Activated naive CD8-positive, alpha-beta T cell treated with anti-CD3 and anti-CD28 coated beads, Interleukin-2, amount 10 ng/mL, durations not matched to agents 7 days and 5 days (primary cell): ENCODE results near the gene MIPOL1. TPM values are rescaled to one million over a fixed set of nuclear protein-coding genes. Genes with fewer than 3 reads are reported as not detected.
"Not testable (repeated sequence)": the region's sequence is repeated elsewhere in the genome, so short reads cannot be mapped to it uniquely, and the experiment has no call there.

Source experiments
- ATAC-seq: fragments of 150-1000 bp; cut with Tn5 transposase; one replicate; pipeline ENCODE4 v1.10.0; 2021; ENCODE audit warnings: low read depth, moderate library complexity
- POLR2A ChIA-PET: fragments of 350-600 bp; sonication (Branson Sonifier 250); formaldehyde crosslinking; loops from one replicate; lab custom pipeline; 2021; ENCODE audit warnings: antibody characterized with exemption; lab: Charles Lee
- DNase-seq: peaks from one replicate; pipeline ENCODE4 v3.0.0; 2021
- H3K27ac Mint-ChIP-seq: one replicate; pipeline ENCODE4 v1.8.0; 2022; ENCODE audit warnings: mild to moderate bottlenecking, mixed read lengths
- H3K27me3 Mint-ChIP-seq: one replicate; pipeline ENCODE4 v1.8.0; 2022; ENCODE audit warnings: mild to moderate bottlenecking, moderate library complexity, mixed read lengths
- H3K36me3 Mint-ChIP-seq: one replicate; pipeline ENCODE4 v1.8.0; 2021; ENCODE audit warnings: mild to moderate bottlenecking, mixed read lengths
- H3K4me1 Mint-ChIP-seq: one replicate; pipeline ENCODE4 v1.8.0; 2021; ENCODE audit warnings: mixed read lengths
- H3K4me3 Mint-ChIP-seq: one replicate; pipeline ENCODE4 v1.8.0; 2022; ENCODE audit warnings: mild to moderate bottlenecking, moderate library complexity, mixed read lengths
- H3K9me3 Mint-ChIP-seq: one replicate; pipeline ENCODE4 v1.8.0; 2021; ENCODE audit warnings: mixed read lengths
- total RNA-seq, 2 experiments: library from RNA; stranded (reverse); gene quantifications; one replicate each; pipeline ENCODE4 v1.2.3, GENCODE V29; 2021

MIPOL1 gene
- total RNA-seq, 2 experiments from 2014 or later, result not detected

- H3K27ac Mint-ChIP-seq, H3K27me3 Mint-ChIP-seq, H3K4me1 Mint-ChIP-seq, POLR2A ChIA-PET, H3K36me3 Mint-ChIP-seq, ATAC-seq, H3K4me3 Mint-ChIP-seq, DNase-seq: not testable (repeated sequence)
- peaks cover 14% of the 10 kb centered on the region for H3K9me3 Mint-ChIP-seq
Measured at GRCh38 chr14:37462426-37462825, 264.7 kb downstream of the MIPOL1 start.

DNA sequence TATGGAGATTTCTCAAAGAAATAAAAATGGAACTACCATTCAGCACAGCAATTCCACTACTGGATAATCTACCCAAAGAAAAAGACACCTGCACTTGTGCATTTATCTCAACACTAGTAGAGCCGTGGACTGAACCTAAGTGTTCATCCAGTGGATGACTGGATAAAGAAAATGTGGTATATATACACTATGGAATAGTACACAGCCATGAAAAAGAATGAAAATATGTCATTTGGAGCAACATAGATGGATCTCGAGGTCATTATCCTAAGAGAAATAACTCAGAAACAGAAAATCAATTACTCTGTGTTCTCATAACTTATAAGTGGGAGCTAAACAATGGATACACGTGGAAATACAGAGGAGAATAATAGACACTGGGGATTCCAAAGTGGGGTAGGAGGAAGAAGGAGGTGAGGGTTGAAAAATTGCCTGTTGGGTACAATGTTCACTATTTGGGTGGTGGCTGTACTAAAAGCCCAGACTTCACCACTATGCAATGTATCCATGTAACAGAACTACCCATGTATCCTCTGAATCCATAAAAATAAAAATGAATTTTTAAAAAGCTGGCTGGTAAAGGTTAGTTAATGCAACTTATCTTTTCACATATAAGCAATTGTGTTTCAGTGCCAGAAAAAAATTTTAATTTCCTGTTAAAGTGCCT, 266.6 kb downstream of the MIPOL1 start:
- peaks cover 14% of the 10 kb centered on the region for H3K9me3 Mint-ChIP-seq
- ATAC-seq, result no peak
- H3K4me3 Mint-ChIP-seq, result no peak overlapping the region
- no peaks in the 10 kb centered on the region for H3K4me1 Mint-ChIP-seq
- no peaks in the 10 kb centered on the region for H3K36me3 Mint-ChIP-seq
- POLR2A ChIA-PET, result no interaction called here
- no peak for DNase-seq
- H3K27me3 Mint-ChIP-seq, result no peaks in the 10 kb centered on the region
- no peak overlapping the region for H3K27ac Mint-ChIP-seq

GRCh38 chr14:37466003-37466622, 268.4 kb downstream of the MIPOL1 start:
- H3K27ac Mint-ChIP-seq, result no peak overlapping the region
- H3K4me3 Mint-ChIP-seq, result no peak overlapping the region
- no peaks in the 10 kb centered on the region for H3K36me3 Mint-ChIP-seq
- no peaks in the 10 kb centered on the region for H3K4me1 Mint-ChIP-seq
- POLR2A ChIA-PET, result no interaction called here
- H3K27me3 Mint-ChIP-seq, result no peaks in the 10 kb centered on the region
- peaks cover 12% of the 10 kb centered on the region for H3K9me3 Mint-ChIP-seq
- no peak for DNase-seq
- ATAC-seq, result no peak

DNA sequence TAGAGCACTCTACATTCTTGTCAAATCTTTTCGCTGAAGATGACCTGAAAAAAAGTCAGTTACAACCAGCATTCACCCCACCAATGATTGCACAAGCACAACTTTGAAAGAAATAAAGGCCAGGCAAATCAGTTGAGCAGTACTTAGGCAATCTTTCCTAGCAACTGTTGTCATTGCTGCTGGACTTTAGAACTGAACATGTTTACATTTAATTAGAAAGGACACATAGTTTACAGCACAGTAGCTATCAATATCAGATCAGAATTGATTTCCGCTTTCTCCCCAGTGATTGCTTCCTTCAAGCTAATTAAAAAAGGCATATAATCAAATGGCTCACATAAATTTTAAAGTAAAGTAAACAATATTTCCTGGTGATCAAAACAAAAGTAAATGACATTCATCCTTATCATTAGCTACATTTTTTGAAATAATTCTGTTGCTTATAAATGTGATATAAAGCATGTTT, 268.9 kb downstream of the MIPOL1 start:
- Mint-ChIP-seq H3K36me3 (no peaks in the 10 kb centered on the region), H3K9me3 (peaks cover 12% of the 10 kb centered on the region), H3K27ac (no peak overlapping the region), H3K4me3 (no peak overlapping the region), H3K4me1 (no peaks in the 10 kb centered on the region), H3K27me3 (no peaks in the 10 kb centered on the region)
- ATAC-seq (no peak), DNase-seq (no peak)
- POLR2A ChIA-PET, result no interaction called here

- ATAC-seq (no peak), DNase-seq (no peak)
- H3K4me3 Mint-ChIP-seq, result no peak overlapping the region
- H3K27me3 Mint-ChIP-seq, result no peaks in the 10 kb centered on the region
- POLR2A ChIA-PET, result no interaction called here
- H3K27ac Mint-ChIP-seq, result no peak overlapping the region
- no peaks in the 10 kb centered on the region for H3K36me3 Mint-ChIP-seq
- no peaks in the 10 kb centered on the region for H3K4me1 Mint-ChIP-seq
- H3K9me3 Mint-ChIP-seq, result peaks cover 4% of the 10 kb centered on the region
Measured at GRCh38 chr14:37469650-37470049, 271.9 kb downstream of the MIPOL1 start.

- Mint-ChIP-seq H3K27ac (no peak overlapping the region), H3K36me3 (no peaks in the 10 kb centered on the region), H3K27me3 (no peaks in the 10 kb centered on the region), H3K4me3 (no peak overlapping the region), H3K9me3 (peaks cover 4% of the 10 kb centered on the region), H3K4me1 (no peaks in the 10 kb centered on the region)
- POLR2A ChIA-PET, result no interaction called here
- DNase-seq, result no peak
- ATAC-seq, result no peak
Measured at GRCh38 chr14:37470251-37470650, 272.5 kb downstream of the MIPOL1 start.

DNA sequence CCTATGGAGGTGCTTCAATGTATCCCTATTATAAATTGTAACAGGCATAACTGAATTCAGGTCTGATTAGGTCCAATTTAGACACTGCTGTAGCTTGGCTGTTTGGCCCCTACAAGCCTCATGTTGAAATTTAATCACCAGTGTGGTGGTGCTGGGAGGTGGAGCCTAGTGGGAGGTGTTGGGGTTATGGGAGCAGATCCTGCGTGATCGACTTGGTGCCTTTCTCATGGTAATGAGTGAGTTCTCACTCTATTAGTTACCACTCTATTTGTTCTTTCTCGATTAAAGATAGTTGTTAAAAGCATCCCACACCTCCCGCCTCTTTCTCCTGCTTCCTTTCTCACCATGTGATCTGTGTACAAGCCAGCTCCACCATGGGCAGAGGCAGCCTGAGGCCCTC, 275.2 kb downstream of the MIPOL1 start:
- Mint-ChIP-seq H3K36me3 (no peaks in the 10 kb centered on the region), H3K9me3 (peaks cover 9% of the 10 kb centered on the region), H3K27ac (no peak overlapping the region), H3K4me3 (no peak overlapping the region), H3K27me3 (no peaks in the 10 kb centered on the region), H3K4me1 (no peaks in the 10 kb centered on the region)
- POLR2A ChIA-PET, result no interaction called here
- ATAC-seq (no peak), DNase-seq (no peak)

- DNase-seq, result no peak
- no peak overlapping the region for H3K27ac Mint-ChIP-seq
- no peak overlapping the region for H3K4me3 Mint-ChIP-seq
- no peak for ATAC-seq
- H3K36me3 Mint-ChIP-seq, result no peaks in the 10 kb centered on the region
- H3K9me3 Mint-ChIP-seq, result peaks cover 9% of the 10 kb centered on the region
- H3K27me3 Mint-ChIP-seq, result no peaks in the 10 kb centered on the region
- no peaks in the 10 kb centered on the region for H3K4me1 Mint-ChIP-seq
- POLR2A ChIA-PET, result no interaction called here
Measured at GRCh38 chr14:37474191-37474590, 276.5 kb downstream of the MIPOL1 start.

DNA sequence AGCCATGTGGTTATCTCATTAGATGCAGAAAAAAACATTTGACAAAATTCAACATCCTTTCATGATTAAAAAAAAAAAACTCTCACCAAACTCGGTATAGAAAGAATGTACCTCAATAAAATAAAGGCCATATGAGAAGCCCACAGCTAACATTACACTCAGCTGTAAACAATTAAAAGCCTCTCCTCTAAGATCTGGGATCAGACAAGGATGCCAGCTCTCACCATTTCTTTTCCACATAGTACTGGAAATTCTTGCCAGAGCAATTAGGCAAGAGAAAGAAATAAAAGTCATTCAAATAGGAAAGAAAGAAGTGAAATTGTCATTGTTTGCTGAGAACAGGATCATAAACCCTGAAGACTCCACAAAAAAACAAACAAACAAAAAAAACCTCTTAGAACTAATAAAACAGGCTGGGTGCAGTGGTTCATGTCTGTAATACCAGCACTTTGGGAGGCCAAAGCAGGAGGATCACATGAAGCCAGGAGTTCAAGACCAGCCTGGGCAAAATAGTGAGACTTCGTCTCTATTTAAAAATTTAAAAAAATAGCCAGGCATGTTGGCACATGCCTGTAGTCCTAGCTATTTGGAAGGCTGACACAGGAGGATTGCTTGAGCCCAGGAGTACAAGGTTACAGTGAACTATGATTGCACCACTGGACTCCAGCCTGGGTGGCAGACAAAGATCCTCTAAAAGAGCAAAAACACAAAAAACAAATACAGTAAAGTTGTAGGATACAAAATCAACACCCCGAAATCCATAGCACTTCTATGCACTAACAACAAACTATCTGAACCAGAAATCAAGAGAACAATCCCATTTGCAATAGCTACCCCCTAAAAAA, 282.9 kb downstream of the MIPOL1 start:
- Mint-ChIP-seq H3K4me3 (no peak overlapping the region), H3K9me3 (peaks cover 16% of the 10 kb centered on the region), H3K27me3 (no peaks in the 10 kb centered on the region), H3K4me1 (no peaks in the 10 kb centered on the region), H3K27ac (no peak overlapping the region), H3K36me3 (no peaks in the 10 kb centered on the region)
- POLR2A ChIA-PET, result no interaction called here
- ATAC-seq (no peak), DNase-seq (no peak)

DNA sequence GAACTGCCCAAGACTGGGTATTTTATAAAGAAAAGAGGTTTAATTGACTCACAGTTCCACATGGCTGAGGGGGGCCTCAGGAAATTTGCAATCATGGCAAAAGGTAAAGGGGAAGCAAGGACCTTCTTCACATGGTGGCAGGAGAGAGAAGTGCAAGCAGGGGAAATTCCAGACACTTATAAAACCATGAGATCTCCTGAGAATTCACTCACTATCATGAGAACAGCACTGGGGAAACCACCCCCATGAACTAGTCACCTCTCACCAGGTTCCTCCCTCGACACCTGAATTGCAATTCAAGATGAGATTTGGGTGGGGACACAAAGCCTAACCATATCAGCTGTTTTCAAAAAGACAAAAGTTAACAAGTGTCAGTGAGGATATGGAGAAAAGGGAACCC, 284.7 kb downstream of the MIPOL1 start:
- DNase-seq (no peak), ATAC-seq (no peak)
- Mint-ChIP-seq H3K27ac (no peak overlapping the region), H3K4me1 (no peaks in the 10 kb centered on the region), H3K36me3 (no peaks in the 10 kb centered on the region), H3K27me3 (no peaks in the 10 kb centered on the region), H3K9me3 (peaks cover 12% of the 10 kb centered on the region), H3K4me3 (no peak overlapping the region)
- POLR2A ChIA-PET, result no interaction called here

- Mint-ChIP-seq H3K36me3 (no peaks in the 10 kb centered on the region), H3K27me3 (no peaks in the 10 kb centered on the region), H3K27ac (no peak overlapping the region), H3K4me3 (no peak overlapping the region), H3K9me3 (peaks cover 13% of the 10 kb centered on the region), H3K4me1 (no peaks in the 10 kb centered on the region)
- POLR2A ChIA-PET, result no interaction called here
- DNase-seq (no peak), ATAC-seq (no peak)
Measured at GRCh38 chr14:37483672-37484071, 285.9 kb downstream of the MIPOL1 start.

DNA sequence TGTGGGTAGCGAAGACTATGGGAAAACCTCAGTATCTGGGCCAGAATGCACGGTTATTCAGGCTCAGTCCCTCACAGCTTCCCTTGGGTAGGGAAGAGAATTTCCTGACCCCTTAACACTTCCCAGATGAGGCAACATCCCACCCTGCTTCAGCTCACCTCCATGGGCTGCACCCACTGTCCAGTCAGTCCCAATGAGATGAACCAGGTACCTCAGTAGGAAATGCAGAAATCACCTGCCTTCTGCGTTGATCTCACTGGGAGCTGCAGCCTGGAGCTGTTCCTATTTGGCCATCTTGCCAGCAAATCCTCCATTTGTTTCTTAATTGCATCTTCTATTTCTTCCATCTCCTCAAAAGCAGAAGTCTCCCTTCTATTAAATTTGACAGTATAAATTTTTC, 292.9 kb downstream of the MIPOL1 start:
- DNase-seq (no peak), ATAC-seq (no peak)
- no peak overlapping the region for H3K27ac Mint-ChIP-seq
- no peaks in the 10 kb centered on the region for H3K36me3 Mint-ChIP-seq
- H3K9me3 Mint-ChIP-seq, result peaks cover 3% of the 10 kb centered on the region
- H3K4me1 Mint-ChIP-seq, result no peaks in the 10 kb centered on the region
- no peak overlapping the region for H3K4me3 Mint-ChIP-seq
- POLR2A ChIA-PET, result no interaction called here
- H3K27me3 Mint-ChIP-seq, result no peaks in the 10 kb centered on the region

- Mint-ChIP-seq H3K27me3 (no peaks in the 10 kb centered on the region), H3K4me1 (no peaks in the 10 kb centered on the region), H3K9me3 (peaks cover 3% of the 10 kb centered on the region), H3K36me3 (no peaks in the 10 kb centered on the region), H3K27ac (no peak overlapping the region), H3K4me3 (no peak overlapping the region)
- POLR2A ChIA-PET, result no interaction called here
- ATAC-seq (no peak), DNase-seq (no peak)
Measured at GRCh38 chr14:37491076-37491475, 293.3 kb downstream of the MIPOL1 start.

DNA sequence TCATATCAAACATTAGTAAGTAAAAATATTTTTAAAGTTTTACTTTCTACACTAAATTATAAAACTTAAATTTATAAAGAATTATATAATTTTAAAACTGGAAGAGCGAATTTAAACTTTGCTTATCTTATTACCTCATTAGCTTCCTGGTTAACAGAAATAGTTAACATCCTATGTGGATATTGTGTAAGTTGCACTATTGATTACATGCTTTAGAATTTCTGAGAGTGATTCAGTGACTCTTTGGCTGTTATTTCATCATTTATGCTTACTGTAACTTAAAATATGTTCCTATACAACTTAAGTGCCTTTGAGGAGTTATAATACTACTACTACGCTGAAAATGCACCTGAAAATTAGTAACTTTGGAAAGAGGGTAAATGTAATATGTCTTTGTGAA, 295.9 kb downstream of the MIPOL1 start:
- DNase-seq (no peak), ATAC-seq (no peak)
- POLR2A ChIA-PET, result no interaction called here
- H3K9me3 Mint-ChIP-seq, result peaks cover 1% of the 10 kb centered on the region
- no peak overlapping the region for H3K27ac Mint-ChIP-seq
- no peaks in the 10 kb centered on the region for H3K36me3 Mint-ChIP-seq
- H3K27me3 Mint-ChIP-seq, result no peaks in the 10 kb centered on the region
- no peak overlapping the region for H3K4me3 Mint-ChIP-seq
- no peaks in the 10 kb centered on the region for H3K4me1 Mint-ChIP-seq
